ENCODE measurements around the gene ANKIB1.

DNA sequence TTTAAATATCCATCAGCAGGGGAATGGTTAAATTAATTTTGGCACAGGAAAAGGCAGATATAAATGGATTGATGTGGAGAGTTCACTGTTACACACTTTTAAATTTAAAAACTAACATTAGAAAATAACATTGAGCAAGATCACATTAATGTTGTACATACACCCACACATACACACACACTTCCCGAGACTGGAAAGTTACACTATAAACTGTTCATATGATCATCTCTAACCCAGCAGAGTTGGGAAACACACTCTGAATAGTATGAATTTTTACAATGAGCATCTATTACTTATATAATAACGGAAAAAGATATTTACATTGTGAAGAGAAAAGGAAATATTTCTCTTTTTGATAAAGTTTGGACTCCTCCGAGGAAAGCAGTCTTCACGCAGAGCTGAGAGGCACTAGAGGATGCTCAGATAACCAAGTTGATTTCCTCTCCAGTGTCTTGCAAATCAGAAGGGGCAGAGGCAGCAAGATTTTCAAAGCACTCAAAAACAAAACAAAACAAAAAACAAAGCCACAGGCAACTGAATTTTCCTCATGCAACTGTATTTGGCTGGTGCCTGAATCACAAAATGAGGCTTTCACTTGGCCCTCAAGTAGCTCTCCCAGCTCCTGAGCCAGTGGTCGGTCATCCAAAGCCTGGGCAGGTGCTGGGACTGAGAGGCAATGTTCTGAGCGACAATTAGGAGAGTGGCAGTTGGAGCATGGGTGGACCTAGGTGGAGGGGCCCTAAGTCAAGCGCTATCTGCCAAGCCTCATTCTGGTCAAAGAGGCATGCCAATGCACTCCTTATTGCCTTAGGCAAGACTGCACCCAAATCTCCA is 191.1 kb downstream of the ANKIB1 start:
- TF ChIP-seq, protein P1, sequence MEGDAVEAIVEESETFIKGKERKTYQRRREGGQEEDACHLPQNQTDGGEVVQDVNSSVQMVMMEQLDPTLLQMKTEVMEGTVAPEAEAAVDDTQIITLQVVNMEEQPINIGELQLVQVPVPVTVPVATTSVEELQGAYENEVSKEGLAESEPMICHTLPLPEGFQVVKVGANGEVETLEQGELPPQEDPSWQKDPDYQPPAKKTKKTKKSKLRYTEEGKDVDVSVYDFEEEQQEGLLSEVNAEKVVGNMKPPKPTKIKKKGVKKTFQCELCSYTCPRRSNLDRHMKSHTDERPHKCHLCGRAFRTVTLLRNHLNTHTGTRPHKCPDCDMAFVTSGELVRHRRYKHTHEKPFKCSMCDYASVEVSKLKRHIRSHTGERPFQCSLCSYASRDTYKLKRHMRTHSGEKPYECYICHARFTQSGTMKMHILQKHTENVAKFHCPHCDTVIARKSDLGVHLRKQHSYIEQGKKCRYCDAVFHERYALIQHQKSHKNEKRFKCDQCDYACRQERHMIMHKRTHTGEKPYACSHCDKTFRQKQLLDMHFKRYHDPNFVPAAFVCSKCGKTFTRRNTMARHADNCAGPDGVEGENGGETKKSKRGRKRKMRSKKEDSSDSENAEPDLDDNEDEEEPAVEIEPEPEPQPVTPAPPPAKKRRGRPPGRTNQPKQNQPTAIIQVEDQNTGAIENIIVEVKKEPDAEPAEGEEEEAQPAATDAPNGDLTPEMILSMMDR (IDR thresholded peaks at IDR 0.05) = no peak
- no peak for TF ChIP-seq EZH2 (IDR thresholded peaks at IDR 0.05; ENCODE audit: borderline replicate concordance, insufficient read depth, low read depth, low read length, poor library complexity, severe bottlenecking)
